H1 (cell line): Measurements from ENCODE around the gene DOK6.

Source experiments
- CHD1 ChIP-seq: IDR thresholded peaks from 2 replicates; pipeline ENCODE4 v1.6.1; 2012; ENCODE audit warnings: low read depth, low read length, improper control_type of control experiment
- SP2 ChIP-seq: IDR thresholded peaks from 2 replicates; pipeline ENCODE4 v1.6.1; 2012; ENCODE audit warnings: mild to moderate bottlenecking, low read length, inconsistent platforms

GRCh38 chr18:69691008-69691760 is 290.5 kb downstream of the DOK6 start:
- TF ChIP-seq CHD1 (no peak), SP2 (no peak)
